ENCODE results near the gene GCN1. TPM values are rescaled to one million over a fixed set of nuclear protein-coding genes. Genes with fewer than 3 reads are reported as not detected.

The GCN1 gene
- total RNA-seq, 8 experiments from 2014 or later = 31.8 to 153 (median 47.1) TPM

- in situ Hi-C loops (cut with MboI; ENCODE audit: low pct_unique_long_range_greater_than_20kb in 2 of 9, low sequenced_read_pairs in 9 of 9, unreplicated experiment in 9 of 9) = loop anchor here in 1 of 9 experiments (25.0 kb wide), 2 partner anchors 99 to 274 kb away; partner anchors contain the start of gene BICDL1
- ATAC-seq (replicated peaks in 6 of 8) = peak in 1 of 8 experiments; percentile 8
- Histone ChIP-seq H3K27ac (no peak overlapping the region), H3K4me3 (no peak overlapping the region), H3K4me1 (replicated peaks in 1 of 2) (peaks cover 17 to 18% of the 10 kb centered on the region in 2 donors)
- 7 to 80% (median 33%) methylated on average over 1 to 4 of the region's 6 CpGs; no CpG with 5 or more reads in 1 of the 10 experiments for WGBS, 10 experiments
Measured at GRCh38 chr12:120085920-120086645, 108.4 kb downstream of the GCN1 start.

GRCh38 chr12:120081641-120082040 is 112.9 kb downstream of the GCN1 start:
- 40 to 100% (median 94%) methylated on average over 1 to 2 of the region's 2 CpGs; no CpG with 5 or more reads in 1 of the 10 experiments for WGBS, 10 experiments
- no peak overlapping the region for H3K27ac ChIP-seq
- H3K4me1 ChIP-seq (replicated peaks in 1 of 2) = peaks cover 10% of the 10 kb centered on the region in 2 donors
- in situ Hi-C loops (cut with MboI; ENCODE audit: low pct_unique_long_range_greater_than_20kb in 2 of 9, low sequenced_read_pairs in 9 of 9, unreplicated experiment in 9 of 9) = loop anchor here in 1 of 9 experiments (25.0 kb wide), 2 partner anchors 94 to 269 kb away; partner anchors contain the start of gene BICDL1
- H3K4me3 ChIP-seq = no peak overlapping the region
- no peak for ATAC-seq (replicated peaks in 6 of 8)

- 0 to 88% (median 54%) methylated on average over 1 to 9 of the region's 9 CpGs; no CpG with 5 or more reads in 1 of the 10 experiments for WGBS, 10 experiments
- peak in 3 of 8 experiments; percentile 84 to 89 (median 88) for ATAC-seq (replicated peaks in 6 of 8)
- in situ Hi-C loops (cut with MboI; ENCODE audit: low pct_unique_long_range_greater_than_20kb in 2 of 9, low sequenced_read_pairs in 9 of 9, unreplicated experiment in 9 of 9) = loop anchor here in 1 of 9 experiments (25.0 kb wide), 2 partner anchors 92 to 267 kb away; partner anchors contain the start of gene BICDL1
- Histone ChIP-seq H3K27ac (no peak overlapping the region), H3K4me3 (no peak overlapping the region), H3K4me1 (replicated peaks in 1 of 2) (no peaks in the 10 kb centered on the region)
Measured at GRCh38 chr12:120079411-120080400, 114.8 kb downstream of the GCN1 start.

- H3K4me3 ChIP-seq = no peak overlapping the region
- WGBS, 10 experiments = 26 to 80% (median 58%) methylated on average over 2 to 5 of the region's 5 CpGs; no CpG with 5 or more reads in 6 of the 10 experiments
- no peaks in the 10 kb centered on the region for H3K4me1 ChIP-seq (replicated peaks in 1 of 2)
- in situ Hi-C loops (cut with MboI; ENCODE audit: low pct_unique_long_range_greater_than_20kb in 2 of 9, low sequenced_read_pairs in 9 of 9, unreplicated experiment in 9 of 9) = loop anchor here in 1 of 9 experiments (25.0 kb wide), 2 partner anchors 92 to 267 kb away; partner anchors contain the start of gene BICDL1
- ATAC-seq (replicated peaks in 6 of 8) = peak in 3 of 8 experiments; percentile 9 to 54 (median 51)
- H3K27ac ChIP-seq = no peak overlapping the region
Measured at GRCh38 chr12:120078868-120079267, 115.6 kb downstream of the GCN1 start.

- WGBS, 10 experiments = 69 to 100% (median 79%) methylated on average over 1 to 3 of the region's 6 CpGs; no CpG with 5 or more reads in 6 of the 10 experiments
- Histone ChIP-seq H3K4me1 (replicated peaks in 1 of 2) (no peaks in the 10 kb centered on the region), H3K27ac (no peak overlapping the region), H3K4me3 (no peak overlapping the region)
- in situ Hi-C loops (cut with MboI; ENCODE audit: low pct_unique_long_range_greater_than_20kb in 2 of 9, low sequenced_read_pairs in 9 of 9, unreplicated experiment in 9 of 9) = loop anchor here in 1 of 9 experiments (25.0 kb wide), 2 partner anchors 90 to 265 kb away; partner anchors contain the start of gene BICDL1
- no peak for ATAC-seq (replicated peaks in 6 of 8)
Measured at GRCh38 chr12:120077260-120077659, 117.3 kb downstream of the GCN1 start.

Other genes starting within 250 kb of the GCN1 start
- 10 to 100 TPM in 5 of 8 experiments, 1 to 10 TPM in 3; 1.6 to 31.3 (median 13.4) TPM for gene BICDL1, start 205.5 kb downstream of the GCN1 start, total RNA-seq
- 10 to 100 TPM; 21.8 to 33.2 (median 25.7) TPM for gene RAB35, start 78.0 kb downstream of the GCN1 start, total RNA-seq
- gene RPLP0, start 6.4 kb upstream of the GCN1 start, total RNA-seq = 1,000 to 10,000 TPM; 1,784 to 3,646 (median 2,895) TPM
- 10 to 100 TPM; 10.1 to 52.6 (median 23.8) TPM for gene PXN, start 71.0 kb upstream of the GCN1 start, total RNA-seq
- gene RNU4-2, start 97.2 kb upstream of the GCN1 start, total RNA-seq = over 10,000 TPM; 15,371 to 42,996 (median 23,008) TPM
- over 10,000 TPM in 4 of 8 experiments, 1,000 to 10,000 TPM in 4; 7,837 to 22,494 (median 10,178) TPM for gene RNU4-1, start 98.5 kb upstream of the GCN1 start, total RNA-seq
- 1 to 10 TPM; 1.7 to 6.6 (median 2.8) TPM for gene SIRT4, start 107.6 kb upstream of the GCN1 start, total RNA-seq
- gene PLA2G1B, start 133.1 kb upstream of the GCN1 start, total RNA-seq = under 1 TPM in 3 of 8 experiments, not detected in 5; 0.38 to 0.78 (median 0.60) TPM
- 10 to 100 TPM in 5 of 8 experiments, 1 to 10 TPM in 1, under 1 TPM in 2; 0.10 to 81.7 (median 27.3) TPM for gene MSI1, start 174.4 kb upstream of the GCN1 start, total RNA-seq
- gene COX6A1, start 243.4 kb upstream of the GCN1 start, total RNA-seq = 100 to 1,000 TPM; 604 to 967 (median 671) TPM